ENCODE data around the gene SUPT5H. TPM values are rescaled to one million over a fixed set of nuclear protein-coding genes. Genes with fewer than 3 reads are reported as not detected.

SUPT5H gene
- 75.3 and 86.9 TPM in 2 replicates for total RNA-seq (2012; rRNA removed)
- 116 and 117 TPM in 2 replicates for polyA plus RNA-seq (2012; rRNA removed)
- polyA plus RNA-seq (2012; cell fraction: cytosol; rRNA removed): 63.8 and 73.5 TPM in 2 replicates
- polyA plus RNA-seq (2012; cell fraction: nucleus; rRNA removed; ENCODE audit: low replicate concordance): 407 and 458 TPM in 2 replicates
- Bru-seq, nascent RNA: percentile 86 among the genes with signal in this experiment
- BruChase-seq, experiment 1, labeled RNA remaining after a 6-hour chase: percentile 91 among the genes with signal in this experiment
- percentile 86 among the genes with signal in this experiment for BruChase-seq, experiment 2, labeled RNA remaining after a 2-hour chase
- long read RNA-seq, transcript SUPT5H-218 (2 exons, 718 nt): major isoform, 25 of 55 reads
- long read RNA-seq, partial matches to known transcripts: 28 of 55 reads
- long read RNA-seq, other reads (novel, unspliced or antisense): 1 of 55 reads

DNA sequence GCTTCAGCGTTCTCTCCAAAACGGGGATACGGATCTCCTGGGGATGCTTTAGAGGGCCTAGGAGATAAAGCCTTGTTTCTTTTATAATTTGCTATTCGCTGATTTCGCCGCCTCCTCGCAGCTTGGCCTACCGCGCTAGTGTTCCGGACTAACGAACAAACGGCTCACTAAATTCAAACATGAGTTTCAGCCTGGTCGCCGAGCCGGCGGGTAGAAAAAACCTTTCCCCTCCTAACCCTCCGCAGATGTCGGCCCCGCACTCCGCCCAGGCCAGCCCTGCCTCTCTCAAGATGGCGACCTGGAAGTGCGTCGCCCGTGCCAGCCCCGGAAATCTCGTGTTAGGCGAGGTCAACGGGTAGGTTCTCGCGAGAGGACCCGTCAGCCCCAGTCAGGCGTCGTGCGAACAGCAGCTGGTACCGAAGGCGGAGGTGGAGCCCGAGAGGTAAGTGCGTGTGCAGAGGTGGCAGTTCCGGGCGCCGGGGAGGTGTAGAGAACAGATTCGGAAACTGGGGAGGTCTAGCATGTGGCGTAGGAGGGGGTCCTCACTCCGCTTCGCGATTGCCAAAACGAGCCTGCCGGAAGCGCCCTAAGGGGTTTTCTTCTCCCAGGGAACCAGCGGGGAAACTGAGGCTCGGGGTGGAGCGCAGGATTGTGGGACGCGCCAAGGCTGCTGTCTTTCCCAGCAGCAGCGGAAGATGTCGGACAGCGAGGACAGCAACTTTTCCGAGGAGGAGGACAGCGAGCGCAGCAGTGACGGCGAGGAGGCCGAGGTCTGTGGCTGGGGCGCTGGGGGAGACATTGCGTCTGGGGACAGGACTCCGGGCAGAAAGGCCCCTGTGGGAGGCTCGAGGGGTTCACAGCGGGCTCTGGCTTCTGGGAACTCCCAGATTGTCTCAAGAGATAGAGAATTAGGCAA is at the start of gene SUPT5H:
SUPT5H (plus strand) TSS at position 387 of the 916 bp plus-strand sequence; CDS start at position 696, 309 bp downstream.
- intact Hi-C loops (cut with micrococcal nuclease) (loop anchor here (10.0 kb wide), 1 partner anchor 399 kb away; the partner anchor contains the start of gene FBL), in situ Hi-C loops (cut with MboI; ENCODE audit: low sequenced_read_pairs) (loop anchor here (25.0 kb wide), 1 partner anchor 392 kb away; the partner anchor contains the start of genes DYRK1B and FBL), dilution Hi-C loops (cut with HindIII; ENCODE audit: low sequenced_read_pairs, unreplicated experiment) (no loop called here)
- Histone ChIP-seq H3K23ac (ENCODE audit: low read depth, low read length) (peak within 1 kb of the TSS; percentile 95), H3K27me3 (ENCODE audit: control insufficient read depth, insufficient read depth, low read length) (no peaks in the 10 kb centered on the region), H3K9me1 (ENCODE audit: insufficient read depth, low read length) (peaks cover 6% of the 10 kb centered on the region), H3K4me2 (ENCODE audit: low read depth, low read length) (peak within 1 kb of the TSS; percentile 95), H3K79me1 (ENCODE audit: low read depth in 1 of 2, low read length in 2 of 2) (peaks cover 11 to 53% of the 10 kb centered on the region in 2 experiments; a peak in 3 of 4 replicates), H3K4ac (ENCODE audit: low read depth, low read length) (peak within 1 kb of the TSS; percentile 95), H3K18ac (ENCODE audit: low read depth, low read length) (peak within 1 kb of the TSS; percentile 76), H2BK120ac (ENCODE audit: low read depth, low read length) (peak within 1 kb of the TSS; percentile 31; the same call in 1 of the 2 replicates), H4K91ac (ENCODE audit: insufficient read depth, low read depth, low read length) (peak within 1 kb of the TSS; percentile 93), H3K4me1 (ENCODE audit: control insufficient read depth, insufficient read depth, low read length) (peaks cover 5% of the 10 kb centered on the region), H4K8ac (ENCODE audit: low read depth in 2 of 2, low read length in 2 of 2) (peak within 1 kb of the TSS; percentile 97 to 98), H3K36me3 (ENCODE audit: control insufficient read depth, insufficient read depth, low read length) (peaks cover 10% of the 10 kb centered on the region; the same call in 1 of the 2 replicates), H3K9ac (ENCODE audit: low read depth, low read length) (peak within 1 kb of the TSS; percentile 99), H2AK5ac (ENCODE audit: low read depth, low read length) (peak within 1 kb of the TSS; percentile 99), H3K4me3 (ENCODE audit: insufficient read depth, low read depth, low read length) (peak within 1 kb of the TSS; percentile 83), H3K27ac (ENCODE audit: insufficient read depth, low read length) (peak within 1 kb of the TSS; percentile 96), H4K5ac (ENCODE audit: low read depth, low read length) (peak within 1 kb of the TSS; percentile 92), H2BK5ac (ENCODE audit: low read depth, low read length, poor library complexity, severe bottlenecking) (peak within 1 kb of the TSS; percentile 89), H3K14ac (replicated peaks; ENCODE audit: low read depth, low read length) (peak within 1 kb of the TSS; percentile 96), H4K20me1 (ENCODE audit: insufficient read depth, low read length) (peaks cover 36% of the 10 kb centered on the region), H2AK9ac (replicated peaks; ENCODE audit: low read depth, low read length, poor library complexity) (peak within 1 kb of the TSS; percentile 95), H3K56ac (ENCODE audit: extremely low read depth, insufficient read depth, low read length) (peak within 1 kb of the TSS; percentile 97), H3K9me3 (ENCODE audit: control insufficient read depth, insufficient read depth, low read length) (no peaks in the 10 kb centered on the region), H2BK20ac (ENCODE audit: low read depth, low read length) (no peak within 1 kb of the TSS), H2BK15ac (ENCODE audit: low read depth, low read length) (no peak within 1 kb of the TSS), H2AFZ (replicated peaks; ENCODE audit: low read length, poor library complexity) (peak within 1 kb of the TSS; percentile 93)
- ChIA-PET POLR2A (ENCODE audit: unreplicated experiment) (interaction anchor here (0.6 to 1.0 kb wide), 3 partner anchors 9 to 87 kb away, joined by 12 to 22 read pairs (median 14); partner anchors contain the start of gene RPS16), CTCF (interaction anchor here (1.0 kb wide), 1 partner anchor 48 kb away, joined by 3 read pairs; no protein-coding TSS in a partner anchor)
- ATAC-seq (ENCODE audit: low read depth) (peak; percentile 96), DNase-seq (peak; percentile 97)
- 0% methylated on average over 34 of the region's 68 CpGs; no CpG with 5 or more reads in 1 of the 2 experiments for WGBS, 2 experiments (ENCODE audit: extremely low coverage in 2 of 2, insufficient read length in 1 of 2)
- TSS peak; percentile 95 for BruUV-seq (replicated peaks)
- TF ChIP-seq, protein P1, sequence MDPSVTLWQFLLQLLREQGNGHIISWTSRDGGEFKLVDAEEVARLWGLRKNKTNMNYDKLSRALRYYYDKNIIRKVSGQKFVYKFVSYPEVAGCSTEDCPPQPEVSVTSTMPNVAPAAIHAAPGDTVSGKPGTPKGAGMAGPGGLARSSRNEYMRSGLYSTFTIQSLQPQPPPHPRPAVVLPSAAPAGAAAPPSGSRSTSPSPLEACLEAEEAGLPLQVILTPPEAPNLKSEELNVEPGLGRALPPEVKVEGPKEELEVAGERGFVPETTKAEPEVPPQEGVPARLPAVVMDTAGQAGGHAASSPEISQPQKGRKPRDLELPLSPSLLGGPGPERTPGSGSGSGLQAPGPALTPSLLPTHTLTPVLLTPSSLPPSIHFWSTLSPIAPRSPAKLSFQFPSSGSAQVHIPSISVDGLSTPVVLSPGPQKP (IDR thresholded peaks at IDR 0.05; ENCODE audit: borderline replicate concordance, low read depth, low read length): no peak
- TF ChIP-seq MAZ (IDR thresholded peaks at IDR 0.05; ENCODE audit: borderline replicate concordance, low read depth, low read length) (0 out of 2 replicates have a peak, but pooled peaks have one; percentile 33), RFX5 (IDR thresholded peaks at IDR 0.05; ENCODE audit: low read depth, low read length) (no peak), BHLHE40 (IDR thresholded peaks at IDR 0.05; ENCODE audit: low read depth, low read length) (peak; percentile 91), CEBPB (IDR thresholded peaks at IDR 0.05; ENCODE audit: low read depth, low read length) (no peak), MAFK (IDR thresholded peaks at IDR 0.05; ENCODE audit: low read depth, low read length) (no peak), POLR2A (IDR thresholded peaks at IDR 0.05; ENCODE audit: low read depth, low read length) (peak; percentile 94), NFE2L2 (IDR thresholded peaks at IDR 0.05; ENCODE audit: low read depth, low read length) (no peak)
- TF ChIP-seq, protein P2, sequence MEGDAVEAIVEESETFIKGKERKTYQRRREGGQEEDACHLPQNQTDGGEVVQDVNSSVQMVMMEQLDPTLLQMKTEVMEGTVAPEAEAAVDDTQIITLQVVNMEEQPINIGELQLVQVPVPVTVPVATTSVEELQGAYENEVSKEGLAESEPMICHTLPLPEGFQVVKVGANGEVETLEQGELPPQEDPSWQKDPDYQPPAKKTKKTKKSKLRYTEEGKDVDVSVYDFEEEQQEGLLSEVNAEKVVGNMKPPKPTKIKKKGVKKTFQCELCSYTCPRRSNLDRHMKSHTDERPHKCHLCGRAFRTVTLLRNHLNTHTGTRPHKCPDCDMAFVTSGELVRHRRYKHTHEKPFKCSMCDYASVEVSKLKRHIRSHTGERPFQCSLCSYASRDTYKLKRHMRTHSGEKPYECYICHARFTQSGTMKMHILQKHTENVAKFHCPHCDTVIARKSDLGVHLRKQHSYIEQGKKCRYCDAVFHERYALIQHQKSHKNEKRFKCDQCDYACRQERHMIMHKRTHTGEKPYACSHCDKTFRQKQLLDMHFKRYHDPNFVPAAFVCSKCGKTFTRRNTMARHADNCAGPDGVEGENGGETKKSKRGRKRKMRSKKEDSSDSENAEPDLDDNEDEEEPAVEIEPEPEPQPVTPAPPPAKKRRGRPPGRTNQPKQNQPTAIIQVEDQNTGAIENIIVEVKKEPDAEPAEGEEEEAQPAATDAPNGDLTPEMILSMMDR (conservative IDR thresholded peaks at IDR 0.05; ENCODE audit: low read depth, low read length): no peak
- TF ChIP-seq, protein P3, sequence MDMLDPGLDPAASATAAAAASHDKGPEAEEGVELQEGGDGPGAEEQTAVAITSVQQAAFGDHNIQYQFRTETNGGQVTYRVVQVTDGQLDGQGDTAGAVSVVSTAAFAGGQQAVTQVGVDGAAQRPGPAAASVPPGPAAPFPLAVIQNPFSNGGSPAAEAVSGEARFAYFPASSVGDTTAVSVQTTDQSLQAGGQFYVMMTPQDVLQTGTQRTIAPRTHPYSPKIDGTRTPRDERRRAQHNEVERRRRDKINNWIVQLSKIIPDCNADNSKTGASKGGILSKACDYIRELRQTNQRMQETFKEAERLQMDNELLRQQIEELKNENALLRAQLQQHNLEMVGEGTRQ (IDR thresholded peaks at IDR 0.05; ENCODE audit: low read depth, low read length): peak; percentile 17; the same call in 1 of the 2 replicates
